COR-L47 (cell line): ENCODE data around the gene PVALEF.

ENCODE experiments used
- DNase-seq: peaks from one replicate; lab custom pipeline; 2025; lab: John Stamatoyannopoulos, UW

The PVALEF gene

GRCh38 chr17:81161972-81162371 lies 3.3 kb upstream of the PVALEF start:
- DNase-seq: no peak

DNA sequence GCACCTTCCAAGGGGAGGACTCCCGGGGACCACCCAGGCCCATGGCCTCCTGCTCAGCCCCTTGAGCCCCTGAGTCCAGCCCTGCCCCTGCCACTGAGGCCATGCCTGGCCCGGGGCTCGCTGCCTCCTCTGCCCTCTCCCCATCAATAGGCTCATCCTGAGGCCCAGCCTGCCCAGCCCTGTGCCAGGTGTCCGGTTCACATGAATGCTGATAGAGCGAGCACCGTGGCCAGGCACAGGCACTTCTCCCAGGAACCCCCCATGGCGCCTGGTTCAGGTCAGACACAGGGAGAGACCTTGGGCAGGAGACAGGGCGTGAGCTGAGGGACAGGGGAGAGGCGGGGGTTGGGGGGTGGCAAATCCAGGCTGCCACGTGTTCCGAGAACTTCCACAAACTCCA lies 2.8 kb upstream of the PVALEF start:
- no peak for DNase-seq

- no peak for DNase-seq
Observed at GRCh38 chr17:81163051-81163695, 2.1 kb upstream of the PVALEF start.

DNA sequence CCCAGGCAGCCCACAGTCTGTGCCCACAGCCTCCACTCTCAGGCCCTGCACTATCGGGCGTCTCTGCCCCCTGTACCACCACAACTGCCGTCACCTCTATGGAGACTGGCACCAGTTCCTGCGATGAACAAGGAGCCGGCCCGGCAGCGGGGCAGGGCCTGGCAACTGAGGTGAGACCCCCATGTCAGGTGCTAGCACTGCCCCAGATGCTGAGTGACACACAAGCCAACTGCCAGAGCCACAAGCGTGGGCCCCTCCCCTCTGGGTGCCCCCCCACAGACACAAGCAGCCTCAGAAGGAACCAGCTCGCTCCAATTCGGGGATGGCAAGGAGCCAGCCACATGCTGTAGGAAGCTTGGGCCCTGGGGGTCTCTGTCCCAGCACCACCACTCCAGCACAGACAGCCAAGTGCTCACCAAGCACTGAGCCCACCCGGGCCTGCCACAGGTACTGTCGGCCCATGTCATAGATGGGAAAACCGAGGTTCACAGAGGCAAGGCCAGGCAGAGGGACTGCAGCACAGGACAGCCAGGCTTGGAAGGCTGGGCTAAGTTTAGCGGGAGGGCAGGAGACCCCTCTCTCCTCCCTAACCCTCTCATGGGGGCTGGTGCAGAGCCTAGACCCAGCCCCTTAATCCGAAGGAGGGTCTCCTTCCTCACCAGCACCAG lies 1.5 kb upstream of the PVALEF start:
- DNase-seq: no peak

- DNase-seq: no peak
Observed at GRCh38 chr17:81164371-81165245, 699 bp upstream of the PVALEF start.

GRCh38 chr17:81166033-81166492 lies 756 bp downstream of the PVALEF start, which contains the start of gene AATK:
TSS of gene AATK (minus strand) at chr17:81166221. CDS start at chr17:81165992, 229 bp downstream.
- DNase-seq: no peak

DNA sequence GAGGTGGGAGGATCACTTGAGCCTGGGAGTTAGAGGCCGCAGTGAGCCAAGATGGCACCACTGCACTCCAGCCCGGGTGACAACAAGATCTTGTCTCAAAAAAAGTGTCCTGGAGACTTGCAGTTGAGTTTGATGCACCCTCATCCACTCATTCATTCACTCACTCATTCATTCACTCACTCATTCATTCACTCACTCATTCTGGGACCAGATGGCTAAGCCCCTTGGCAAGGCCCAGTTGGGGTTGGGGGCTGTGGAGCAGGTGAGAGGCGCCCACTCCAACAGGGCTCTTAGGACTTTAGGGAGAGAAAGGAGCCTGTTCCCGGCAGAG lies 1.9 kb downstream of the PVALEF start:
- DNase-seq: no peak

DNA sequence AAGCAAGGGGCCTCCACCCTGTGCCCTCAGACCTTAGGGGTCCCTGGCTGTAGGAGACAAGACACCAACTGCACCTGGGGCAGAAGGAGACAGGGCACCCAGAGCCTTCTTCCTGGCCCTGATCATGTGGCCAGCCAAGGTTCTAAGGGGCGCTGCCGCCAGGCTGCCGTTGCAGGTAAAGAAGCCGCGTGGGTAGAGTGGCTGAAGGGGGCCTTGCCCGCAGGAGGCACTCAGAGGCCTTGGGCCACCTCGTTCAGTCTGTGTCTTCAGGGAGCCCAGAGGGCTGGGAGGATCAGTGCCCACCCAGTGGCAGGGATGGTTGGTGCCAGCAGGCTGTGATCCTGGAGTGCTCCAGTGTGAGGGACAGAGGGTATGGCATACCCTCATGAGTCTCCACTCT lies 2.3 kb downstream of the PVALEF start:
- DNase-seq: no peak

DNA sequence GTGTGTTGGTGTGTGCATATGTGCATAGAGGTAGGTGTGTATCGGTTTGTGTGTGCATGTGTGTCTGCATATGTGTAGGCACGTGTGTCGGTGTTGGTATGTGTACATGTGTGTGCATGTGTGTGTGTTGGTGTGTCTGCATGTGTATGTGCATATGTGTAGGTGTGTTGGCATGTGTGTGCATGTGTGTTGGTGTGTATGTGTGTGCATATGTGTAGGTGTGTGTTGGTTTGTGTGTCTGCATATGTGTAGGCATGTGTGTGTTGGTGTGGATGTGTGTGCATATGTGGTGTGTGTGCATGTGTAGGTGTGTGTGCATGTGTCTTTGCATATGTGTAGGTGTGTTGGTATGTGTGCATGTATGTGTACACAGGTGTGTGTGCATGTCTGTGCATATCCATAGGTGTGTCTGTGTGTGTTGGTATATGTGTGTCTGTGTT lies 4.6 kb downstream of the PVALEF start:
- DNase-seq: no peak

- DNase-seq: no peak
Observed at GRCh38 chr17:81170727-81171494, 5.6 kb downstream of the PVALEF start.

GRCh38 chr17:81171941-81172340 lies 6.6 kb downstream of the PVALEF start:
- DNase-seq: no peak

DNA sequence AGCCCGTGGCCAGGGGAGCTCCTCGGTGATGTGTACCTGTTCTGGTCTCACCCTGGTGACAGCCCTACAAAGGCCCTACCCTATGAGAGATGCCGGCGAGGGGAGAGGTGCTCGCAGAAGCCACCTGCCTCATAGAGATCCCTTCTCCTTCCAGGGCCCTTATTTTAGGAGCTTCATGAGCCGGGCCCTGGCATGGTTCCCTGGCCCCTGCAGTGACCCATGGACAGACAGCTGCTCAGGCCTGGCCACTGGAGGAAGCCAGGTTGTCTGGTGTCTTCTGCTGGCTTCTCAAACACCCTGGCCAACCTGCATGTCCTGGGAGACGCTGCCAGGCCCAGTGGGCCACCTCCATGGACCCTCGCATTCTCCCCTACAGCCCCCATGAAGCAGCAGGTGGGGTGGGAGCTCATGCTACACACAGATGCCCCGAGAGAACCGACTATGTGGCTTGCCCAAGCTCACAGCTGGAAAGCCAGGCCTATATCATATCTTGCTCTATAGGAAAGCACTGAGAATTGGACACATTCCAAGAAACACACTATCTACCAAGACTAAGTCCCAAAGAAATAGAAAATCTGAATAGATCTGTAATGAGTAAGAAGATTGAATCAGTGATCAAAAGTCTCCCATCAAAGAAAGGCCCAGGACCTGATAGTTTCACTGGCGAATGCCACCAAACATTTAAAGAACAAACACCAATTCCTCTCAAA lies 7.9 kb downstream of the PVALEF start:
- DNase-seq: no peak

DNA sequence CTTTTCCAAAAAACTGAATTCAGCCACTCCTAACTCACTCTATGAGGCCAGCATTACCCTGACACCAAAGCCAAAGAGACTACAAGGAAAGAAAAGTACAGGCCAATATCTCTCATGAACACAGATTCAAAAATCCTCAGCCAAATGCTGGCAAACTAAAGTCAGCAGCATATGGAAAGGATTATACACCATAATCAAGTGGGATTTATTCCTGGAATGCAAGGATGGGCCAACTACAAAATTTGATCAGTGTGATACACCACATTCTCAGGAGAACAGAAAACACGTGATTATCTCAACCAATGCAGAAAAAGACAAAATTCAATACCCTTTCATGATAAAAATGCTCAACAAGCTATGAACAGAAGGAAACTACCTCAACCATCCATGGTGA lies 8.5 kb downstream of the PVALEF start:
- DNase-seq: no peak

GRCh38 chr17:81176666-81177065 lies 11.4 kb downstream of the PVALEF start:
- no peak for DNase-seq

DNA sequence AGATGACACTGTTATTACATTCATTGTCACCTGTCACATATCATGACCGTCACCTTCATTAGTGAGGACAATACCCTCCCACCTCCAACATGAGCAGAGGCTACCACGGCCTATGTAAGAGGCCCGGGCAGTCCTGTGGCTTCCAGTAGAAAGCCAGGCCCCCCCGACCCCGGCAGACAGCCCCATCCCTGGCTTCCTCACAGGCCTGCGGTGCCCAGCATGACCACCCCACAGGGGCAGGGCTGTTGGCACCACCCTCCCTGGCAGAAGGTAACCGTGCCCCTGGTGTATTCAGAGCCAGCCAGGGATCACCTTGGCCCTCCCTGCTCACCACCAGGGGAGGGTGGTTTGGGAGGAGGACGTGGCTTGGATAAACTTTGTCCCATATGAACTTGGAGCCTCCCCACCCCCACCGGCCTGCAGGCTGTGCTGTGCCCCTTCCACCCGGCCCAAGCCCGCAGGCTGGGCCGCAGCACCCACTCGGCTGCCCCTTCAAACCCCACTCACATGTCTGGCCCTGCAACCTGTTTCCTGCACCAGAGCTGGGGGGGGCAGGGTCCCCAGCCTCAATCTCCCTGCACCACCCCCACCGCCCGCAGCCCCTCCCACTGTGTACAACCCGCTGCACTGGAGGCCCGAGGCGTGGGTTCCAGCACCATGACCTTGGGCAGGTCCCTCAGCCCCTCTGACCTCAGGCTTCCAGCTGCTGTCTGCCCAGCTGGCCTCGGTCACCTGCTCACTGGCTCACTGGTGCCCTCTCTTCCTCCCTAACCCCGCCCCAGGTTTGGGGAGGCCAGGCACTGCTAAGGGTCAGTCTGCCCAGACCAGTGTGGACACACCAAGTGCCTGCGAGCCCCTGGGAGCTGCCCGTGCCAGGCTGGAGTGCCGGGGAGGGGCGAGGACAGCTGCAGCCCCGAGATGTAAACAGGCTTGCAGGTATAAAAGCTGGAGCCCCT lies 13.1 kb downstream of the PVALEF start:
- DNase-seq: no peak

GRCh38 chr17:81179220-81179619 lies 13.9 kb downstream of the PVALEF start:
- DNase-seq: no peak

DNA sequence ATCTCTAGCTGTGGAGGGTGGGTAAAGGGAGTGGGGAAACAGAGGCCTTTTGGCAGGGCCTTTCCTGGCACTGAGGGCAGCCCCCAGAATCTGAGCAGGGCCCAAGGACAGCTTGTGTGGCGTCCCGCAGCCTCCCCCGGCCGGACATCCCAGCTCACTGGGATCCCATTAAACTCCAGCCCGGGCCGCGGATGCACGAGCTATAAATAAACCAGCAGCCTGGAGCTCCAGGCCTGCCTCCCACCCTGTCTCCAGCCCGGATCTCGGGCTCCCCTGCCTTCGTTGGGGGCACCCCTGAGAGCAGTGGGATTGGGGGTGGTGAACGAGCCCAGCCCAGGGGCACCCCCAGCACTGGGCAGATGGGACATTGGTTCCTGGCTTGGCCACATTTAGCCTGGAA lies 14.6 kb downstream of the PVALEF start:
- no peak for DNase-seq

- DNase-seq: no peak
Observed at GRCh38 chr17:81180836-81181810, 15.8 kb downstream of the PVALEF start.

DNA sequence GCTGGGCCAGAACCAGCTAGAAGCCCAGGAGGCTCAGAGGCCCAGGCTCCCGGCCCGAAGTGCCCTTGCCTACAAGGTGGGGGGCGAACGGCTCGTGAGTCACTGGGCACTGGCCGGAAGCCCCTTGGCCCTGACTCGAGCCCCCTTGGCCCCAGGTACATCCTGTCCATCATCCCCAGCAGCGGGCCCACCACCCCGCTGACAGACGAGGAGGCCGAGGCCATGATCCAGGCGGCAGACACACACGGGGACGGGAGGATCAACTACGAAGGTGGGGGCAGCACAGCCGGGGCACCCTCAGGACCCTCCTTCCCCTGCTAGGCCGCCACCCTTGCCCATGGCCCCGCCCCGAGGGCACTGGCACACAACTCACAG lies 16.5 kb downstream of the PVALEF start:
- DNase-seq: no peak
